ENCODE data around the gene AAK1. TPM values are rescaled to one million over a fixed set of nuclear protein-coding genes. Genes with fewer than 3 reads are reported as not detected.

The AAK1 gene
- total and polyA plus RNA-seq, 2 donors (not counting 1 experiment from before 2014, with no cell fraction given) = 43.5 to 45.7 TPM

DNA sequence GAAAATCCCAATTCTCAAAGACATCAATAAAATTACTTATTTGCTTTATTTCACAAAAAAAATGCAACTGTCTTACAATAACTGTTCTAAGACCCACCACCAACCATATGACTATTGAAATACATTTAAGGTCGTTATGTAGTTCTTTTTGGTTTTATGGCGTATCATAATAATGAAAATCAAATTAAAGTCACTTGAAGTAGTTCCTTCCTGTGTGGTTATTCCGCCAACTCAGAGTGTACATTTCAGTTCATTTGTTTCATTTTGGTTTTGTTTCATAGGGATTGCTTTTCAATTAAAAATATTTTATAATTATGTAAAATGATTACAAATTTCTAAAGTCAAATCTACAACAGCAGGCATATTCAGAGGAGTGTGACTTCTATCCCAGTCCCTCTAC lies 45.9 kb upstream of the AAK1 start:
- no peak overlapping the region for H2AFZ ChIP-seq (ENCODE audit: low read length)
- no peak overlapping the region for H3K4me2 ChIP-seq (ENCODE audit: extremely low read depth, insufficient read depth, low read length)
- H3K27ac ChIP-seq (ENCODE audit: insufficient read depth, low read length) = no peak overlapping the region
- no peak overlapping the region for H3K4me3 ChIP-seq (replicated peaks in 1 of 4; ENCODE audit: control extremely low read depth in 1 of 4, insufficient read depth in 1 of 4, low read depth in 3 of 4, low read length in 4 of 4)
- peaks cover 9% of the 10 kb centered on the region for H3K4me1 ChIP-seq (ENCODE audit: control insufficient read depth, extremely low read depth, insufficient read depth, low read length)
- no peak overlapping the region for H3K9ac ChIP-seq (ENCODE audit: insufficient read depth, low read length)
- no peaks in the 10 kb centered on the region for H3K36me3 ChIP-seq (ENCODE audit: control insufficient read depth, insufficient read depth, low read length)
- H3K9me3 ChIP-seq (ENCODE audit: control insufficient read depth, insufficient read depth, low read depth, low read length) = no peaks in the 10 kb centered on the region
- TF ChIP-seq, protein P1, sequence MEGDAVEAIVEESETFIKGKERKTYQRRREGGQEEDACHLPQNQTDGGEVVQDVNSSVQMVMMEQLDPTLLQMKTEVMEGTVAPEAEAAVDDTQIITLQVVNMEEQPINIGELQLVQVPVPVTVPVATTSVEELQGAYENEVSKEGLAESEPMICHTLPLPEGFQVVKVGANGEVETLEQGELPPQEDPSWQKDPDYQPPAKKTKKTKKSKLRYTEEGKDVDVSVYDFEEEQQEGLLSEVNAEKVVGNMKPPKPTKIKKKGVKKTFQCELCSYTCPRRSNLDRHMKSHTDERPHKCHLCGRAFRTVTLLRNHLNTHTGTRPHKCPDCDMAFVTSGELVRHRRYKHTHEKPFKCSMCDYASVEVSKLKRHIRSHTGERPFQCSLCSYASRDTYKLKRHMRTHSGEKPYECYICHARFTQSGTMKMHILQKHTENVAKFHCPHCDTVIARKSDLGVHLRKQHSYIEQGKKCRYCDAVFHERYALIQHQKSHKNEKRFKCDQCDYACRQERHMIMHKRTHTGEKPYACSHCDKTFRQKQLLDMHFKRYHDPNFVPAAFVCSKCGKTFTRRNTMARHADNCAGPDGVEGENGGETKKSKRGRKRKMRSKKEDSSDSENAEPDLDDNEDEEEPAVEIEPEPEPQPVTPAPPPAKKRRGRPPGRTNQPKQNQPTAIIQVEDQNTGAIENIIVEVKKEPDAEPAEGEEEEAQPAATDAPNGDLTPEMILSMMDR (conservative IDR thresholded peaks at IDR 0.05 in 1 of 2, IDR thresholded peaks at IDR 0.05 in 1 of 2; ENCODE audit: low read depth in 1 of 2, low read length in 2 of 2) = no peak
- no peak for TF ChIP-seq EZH2 (IDR thresholded peaks at IDR 0.05; ENCODE audit: low read length, missing control alignments)
- no peaks in the 10 kb centered on the region for H3K79me2 ChIP-seq (ENCODE audit: control insufficient read depth, insufficient read depth, low read length)
- DNase-seq (ENCODE audit: low read depth in 2 of 2) = no peak
- no peaks in the 10 kb centered on the region for H3K27me3 ChIP-seq (ENCODE audit: control insufficient read depth, insufficient read depth, low read length)
- H4K20me1 ChIP-seq (ENCODE audit: control insufficient read depth, extremely low read depth, insufficient read depth, low read length) = no peaks in the 10 kb centered on the region

DNA sequence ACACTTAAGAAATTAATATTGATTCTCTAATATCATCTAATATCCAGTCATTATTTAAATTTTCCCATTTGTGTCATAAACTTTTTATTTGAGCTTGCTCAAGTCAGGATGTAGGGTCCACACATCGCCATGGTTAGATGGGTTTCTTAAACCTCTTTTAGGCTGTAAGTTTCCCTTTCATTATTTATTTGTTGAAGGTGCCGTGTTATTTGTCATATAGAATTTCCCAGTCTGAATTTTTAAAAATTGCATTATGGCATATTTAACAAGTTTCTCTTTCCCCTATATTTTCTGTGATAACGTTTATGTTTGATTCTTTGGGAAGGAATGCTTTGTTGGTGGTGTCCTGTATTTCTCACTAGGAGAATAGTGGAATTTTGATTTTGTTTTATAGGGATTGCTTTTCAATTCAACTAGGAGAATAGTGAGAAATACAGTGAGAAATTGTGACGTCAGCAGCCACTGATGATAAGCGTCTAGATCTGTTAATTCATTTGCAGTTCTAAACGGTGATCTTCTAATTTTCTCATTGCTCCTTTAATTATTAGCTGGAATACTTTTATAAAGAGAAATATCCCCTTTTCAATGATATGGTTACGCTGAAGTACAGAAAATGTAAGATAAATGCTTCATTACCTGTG lies 44.6 kb upstream of the AAK1 start:
- no peaks in the 10 kb centered on the region for H3K79me2 ChIP-seq (ENCODE audit: control insufficient read depth, insufficient read depth, low read length)
- H3K36me3 ChIP-seq (ENCODE audit: control insufficient read depth, insufficient read depth, low read length) = no peaks in the 10 kb centered on the region
- no peak overlapping the region for H3K9ac ChIP-seq (ENCODE audit: insufficient read depth, low read length)
- no peak overlapping the region for H3K27ac ChIP-seq (ENCODE audit: insufficient read depth, low read length)
- peaks cover 9% of the 10 kb centered on the region for H3K4me1 ChIP-seq (ENCODE audit: control insufficient read depth, extremely low read depth, insufficient read depth, low read length)
- no peaks in the 10 kb centered on the region for H4K20me1 ChIP-seq (ENCODE audit: control insufficient read depth, extremely low read depth, insufficient read depth, low read length)
- no peak for DNase-seq (ENCODE audit: low read depth in 2 of 2)
- H3K27me3 ChIP-seq (ENCODE audit: control insufficient read depth, insufficient read depth, low read length) = no peaks in the 10 kb centered on the region
- TF ChIP-seq EZH2 (IDR thresholded peaks at IDR 0.05; ENCODE audit: low read length, missing control alignments) = no peak
- TF ChIP-seq, protein P1 (conservative IDR thresholded peaks at IDR 0.05 in 1 of 2, IDR thresholded peaks at IDR 0.05 in 1 of 2; ENCODE audit: low read depth in 1 of 2, low read length in 2 of 2) = no peak
- H3K4me3 ChIP-seq (replicated peaks in 1 of 4; ENCODE audit: control extremely low read depth in 1 of 4, insufficient read depth in 1 of 4, low read depth in 3 of 4, low read length in 4 of 4) = no peak overlapping the region
- no peak overlapping the region for H3K4me2 ChIP-seq (ENCODE audit: extremely low read depth, insufficient read depth, low read length)
- no peak overlapping the region for H2AFZ ChIP-seq (ENCODE audit: low read length)
- no peaks in the 10 kb centered on the region for H3K9me3 ChIP-seq (ENCODE audit: control insufficient read depth, insufficient read depth, low read depth, low read length)

DNA sequence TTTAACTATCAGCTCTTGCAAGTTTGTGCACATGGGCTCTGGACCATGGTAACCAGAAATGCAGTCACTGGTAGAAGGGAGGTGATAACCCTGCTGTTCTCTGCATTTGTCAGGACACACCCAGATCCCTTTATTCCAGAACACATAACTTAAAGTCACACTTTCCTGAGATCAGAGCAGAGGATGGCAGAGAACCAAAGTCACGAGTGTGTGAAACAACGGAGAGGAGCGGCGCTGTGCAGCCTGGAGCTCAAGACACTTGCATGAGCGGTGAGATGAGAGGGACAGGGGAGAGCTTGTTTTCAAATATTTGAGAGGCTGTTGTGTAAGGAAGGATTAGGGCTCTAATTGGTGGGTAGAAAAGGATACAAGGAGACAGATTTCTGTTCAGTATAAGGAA lies 43.3 kb upstream of the AAK1 start:
- H3K4me1 ChIP-seq (ENCODE audit: control insufficient read depth, extremely low read depth, insufficient read depth, low read length) = peaks cover 8% of the 10 kb centered on the region
- no peak for DNase-seq (ENCODE audit: low read depth in 2 of 2)
- no peaks in the 10 kb centered on the region for H3K9me3 ChIP-seq (ENCODE audit: control insufficient read depth, insufficient read depth, low read depth, low read length)
- no peak overlapping the region for H3K4me3 ChIP-seq (replicated peaks in 1 of 4; ENCODE audit: control extremely low read depth in 1 of 4, insufficient read depth in 1 of 4, low read depth in 3 of 4, low read length in 4 of 4)
- no peak for TF ChIP-seq EZH2 (IDR thresholded peaks at IDR 0.05; ENCODE audit: low read length, missing control alignments)
- TF ChIP-seq, protein P1 (conservative IDR thresholded peaks at IDR 0.05 in 1 of 2, IDR thresholded peaks at IDR 0.05 in 1 of 2; ENCODE audit: low read depth in 1 of 2, low read length in 2 of 2) = no peak
- H3K27ac ChIP-seq (ENCODE audit: insufficient read depth, low read length) = no peak overlapping the region
- H3K79me2 ChIP-seq (ENCODE audit: control insufficient read depth, insufficient read depth, low read length) = no peaks in the 10 kb centered on the region
- no peaks in the 10 kb centered on the region for H3K36me3 ChIP-seq (ENCODE audit: control insufficient read depth, insufficient read depth, low read length)
- H3K27me3 ChIP-seq (ENCODE audit: control insufficient read depth, insufficient read depth, low read length) = no peaks in the 10 kb centered on the region
- H2AFZ ChIP-seq (ENCODE audit: low read length) = no peak overlapping the region
- H3K4me2 ChIP-seq (ENCODE audit: extremely low read depth, insufficient read depth, low read length) = no peak overlapping the region
- H4K20me1 ChIP-seq (ENCODE audit: control insufficient read depth, extremely low read depth, insufficient read depth, low read length) = no peaks in the 10 kb centered on the region
- H3K9ac ChIP-seq (ENCODE audit: insufficient read depth, low read length) = no peak overlapping the region

All from fibroblast of lung (primary cell).